ENCODE measurements around the gene HSD3B7. TPM values are rescaled to one million over a fixed set of nuclear protein-coding genes. Genes with fewer than 3 reads are reported as not detected.

HSD3B7 gene
- total RNA-seq, 1 donor from 2014 or later: 2.0 TPM

DNA sequence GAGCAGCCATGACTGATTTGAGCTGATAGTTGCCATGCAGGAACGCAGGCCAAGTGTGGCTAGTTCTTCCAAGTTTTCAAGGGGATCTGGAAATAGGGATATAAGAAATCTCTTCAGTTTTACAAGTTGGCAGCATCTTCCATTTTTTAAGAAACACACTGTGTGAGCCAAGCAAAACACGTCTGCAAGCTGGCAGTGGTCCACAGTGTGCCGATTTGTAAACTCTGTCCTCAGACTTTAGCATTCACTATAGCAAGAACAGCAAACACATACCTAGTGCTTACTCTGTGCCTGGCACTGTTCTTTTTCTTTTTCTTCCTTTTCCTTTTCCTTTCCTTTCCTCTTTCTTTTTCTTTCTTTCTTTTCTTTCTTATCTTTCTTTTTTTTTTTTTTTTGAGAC is 33.3 kb upstream of the HSD3B7 start:
- peaks cover 10% of the 10 kb centered on the region for H3K27me3 Mint-ChIP-seq (ENCODE audit: unreplicated experiment)
- H3K4me3 Mint-ChIP-seq (ENCODE audit: unreplicated experiment): no peak overlapping the region
- TF ChIP-seq, protein P1, sequence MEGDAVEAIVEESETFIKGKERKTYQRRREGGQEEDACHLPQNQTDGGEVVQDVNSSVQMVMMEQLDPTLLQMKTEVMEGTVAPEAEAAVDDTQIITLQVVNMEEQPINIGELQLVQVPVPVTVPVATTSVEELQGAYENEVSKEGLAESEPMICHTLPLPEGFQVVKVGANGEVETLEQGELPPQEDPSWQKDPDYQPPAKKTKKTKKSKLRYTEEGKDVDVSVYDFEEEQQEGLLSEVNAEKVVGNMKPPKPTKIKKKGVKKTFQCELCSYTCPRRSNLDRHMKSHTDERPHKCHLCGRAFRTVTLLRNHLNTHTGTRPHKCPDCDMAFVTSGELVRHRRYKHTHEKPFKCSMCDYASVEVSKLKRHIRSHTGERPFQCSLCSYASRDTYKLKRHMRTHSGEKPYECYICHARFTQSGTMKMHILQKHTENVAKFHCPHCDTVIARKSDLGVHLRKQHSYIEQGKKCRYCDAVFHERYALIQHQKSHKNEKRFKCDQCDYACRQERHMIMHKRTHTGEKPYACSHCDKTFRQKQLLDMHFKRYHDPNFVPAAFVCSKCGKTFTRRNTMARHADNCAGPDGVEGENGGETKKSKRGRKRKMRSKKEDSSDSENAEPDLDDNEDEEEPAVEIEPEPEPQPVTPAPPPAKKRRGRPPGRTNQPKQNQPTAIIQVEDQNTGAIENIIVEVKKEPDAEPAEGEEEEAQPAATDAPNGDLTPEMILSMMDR (IDR thresholded peaks at IDR 0.05; ENCODE audit: partially characterized antibody, unreplicated experiment): no peak
- no peak for DNase-seq
- peaks cover 6% of the 10 kb centered on the region for H3K9me3 Mint-ChIP-seq (ENCODE audit: unreplicated experiment)
- no peak overlapping the region for H3K27ac Mint-ChIP-seq (ENCODE audit: unreplicated experiment)
- H3K4me1 Mint-ChIP-seq (ENCODE audit: low read depth, unreplicated experiment): peaks cover 6% of the 10 kb centered on the region
- no peaks in the 10 kb centered on the region for H3K36me3 Mint-ChIP-seq (ENCODE audit: unreplicated experiment)

DNA sequence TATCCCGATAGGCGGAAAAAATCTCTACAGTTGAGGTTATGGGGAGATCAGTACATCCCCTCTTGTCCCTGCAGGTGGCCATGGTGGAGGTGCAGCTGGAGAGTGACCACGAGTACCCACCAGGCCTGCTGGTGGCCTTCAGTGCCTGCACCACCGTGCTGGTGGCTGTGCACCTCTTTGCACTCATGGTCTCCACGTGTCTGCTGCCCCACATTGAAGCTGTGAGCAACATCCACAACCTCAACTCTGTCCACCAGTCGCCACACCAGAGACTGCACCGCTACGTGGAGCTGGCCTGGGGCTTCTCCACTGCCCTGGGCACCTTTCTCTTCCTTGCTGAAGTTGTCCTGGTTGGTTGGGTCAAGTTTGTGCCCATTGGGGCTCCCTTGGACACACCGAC is 31.9 kb upstream of the HSD3B7 start:
- H3K4me3 Mint-ChIP-seq (ENCODE audit: unreplicated experiment): no peak overlapping the region
- H3K4me1 Mint-ChIP-seq (ENCODE audit: low read depth, unreplicated experiment): peaks cover 6% of the 10 kb centered on the region
- peaks cover 14% of the 10 kb centered on the region for H3K27me3 Mint-ChIP-seq (ENCODE audit: unreplicated experiment)
- peaks cover 10% of the 10 kb centered on the region for H3K9me3 Mint-ChIP-seq (ENCODE audit: unreplicated experiment)
- H3K27ac Mint-ChIP-seq (ENCODE audit: unreplicated experiment): no peak overlapping the region
- TF ChIP-seq, protein P1 (IDR thresholded peaks at IDR 0.05; ENCODE audit: partially characterized antibody, unreplicated experiment): no peak
- DNase-seq: no peak
- no peaks in the 10 kb centered on the region for H3K36me3 Mint-ChIP-seq (ENCODE audit: unreplicated experiment)

DNA sequence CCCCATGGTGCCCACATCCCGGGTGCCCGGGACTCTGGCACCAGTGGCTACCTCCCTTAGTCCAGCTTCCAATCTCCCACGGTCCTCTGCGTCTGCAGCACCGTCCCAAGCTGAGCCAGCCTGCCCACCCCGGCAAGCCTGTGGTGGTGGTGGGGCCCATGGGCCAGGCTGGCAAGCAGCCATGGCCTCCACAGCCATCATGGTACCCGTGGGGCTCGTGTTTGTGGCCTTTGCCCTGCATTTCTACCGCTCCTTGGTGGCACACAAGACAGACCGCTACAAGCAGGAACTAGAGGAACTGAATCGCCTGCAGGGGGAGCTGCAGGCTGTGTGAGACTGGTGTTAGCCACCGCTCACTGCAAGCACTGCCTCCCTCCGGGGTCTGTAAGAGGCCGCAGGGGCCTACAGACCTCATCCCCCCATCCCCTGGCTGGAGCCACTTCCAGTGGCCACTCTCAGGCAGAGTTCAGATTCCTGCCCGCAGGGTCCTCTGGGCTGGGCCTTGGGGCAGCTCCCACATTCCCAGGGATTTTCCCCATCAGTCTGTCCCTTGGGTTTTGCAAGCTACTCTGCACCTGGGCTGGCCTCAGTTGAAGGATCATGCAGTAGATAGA is 31.4 kb upstream of the HSD3B7 start:
- TF ChIP-seq, protein P1 (IDR thresholded peaks at IDR 0.05; ENCODE audit: partially characterized antibody, unreplicated experiment): peak; percentile 84
- Mint-ChIP-seq H3K9me3 (ENCODE audit: unreplicated experiment) (peaks cover 14% of the 10 kb centered on the region), H3K27ac (ENCODE audit: unreplicated experiment) (no peak overlapping the region), H3K4me3 (ENCODE audit: unreplicated experiment) (no peak overlapping the region), H3K36me3 (ENCODE audit: unreplicated experiment) (no peaks in the 10 kb centered on the region), H3K27me3 (ENCODE audit: unreplicated experiment) (peaks cover 14% of the 10 kb centered on the region), H3K4me1 (ENCODE audit: low read depth, unreplicated experiment) (peaks cover 6% of the 10 kb centered on the region)
- peak; percentile 88 for DNase-seq

DNA sequence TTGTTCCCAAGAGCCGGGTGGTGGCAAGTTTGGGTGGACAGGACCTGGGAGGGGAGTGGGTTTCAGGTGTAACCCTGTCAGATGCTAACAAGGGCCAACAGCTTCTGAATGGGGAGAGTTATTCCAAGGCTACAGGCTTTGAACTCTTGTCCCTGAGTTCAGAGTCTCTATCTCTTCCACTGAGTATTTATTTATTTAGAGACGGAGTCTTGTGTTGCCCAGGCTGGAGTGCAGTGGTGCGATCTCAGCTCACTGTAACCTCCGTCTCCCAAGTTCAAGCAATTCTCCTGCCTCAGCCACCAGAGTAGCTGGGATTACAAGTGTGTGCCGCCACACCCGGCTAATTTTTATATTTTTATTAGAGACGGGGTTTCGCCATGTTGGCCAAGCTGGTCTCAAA is 30.0 kb upstream of the HSD3B7 start:
- peaks cover 5% of the 10 kb centered on the region for H3K4me1 Mint-ChIP-seq (ENCODE audit: low read depth, unreplicated experiment)
- H3K27ac Mint-ChIP-seq (ENCODE audit: unreplicated experiment): no peak overlapping the region
- no peak for DNase-seq
- peaks cover 8% of the 10 kb centered on the region for H3K27me3 Mint-ChIP-seq (ENCODE audit: unreplicated experiment)
- peaks cover 15% of the 10 kb centered on the region for H3K9me3 Mint-ChIP-seq (ENCODE audit: unreplicated experiment)
- H3K36me3 Mint-ChIP-seq (ENCODE audit: unreplicated experiment): peaks cover 8% of the 10 kb centered on the region
- TF ChIP-seq, protein P1 (IDR thresholded peaks at IDR 0.05; ENCODE audit: partially characterized antibody, unreplicated experiment): no peak
- H3K4me3 Mint-ChIP-seq (ENCODE audit: unreplicated experiment): no peak overlapping the region

DNA sequence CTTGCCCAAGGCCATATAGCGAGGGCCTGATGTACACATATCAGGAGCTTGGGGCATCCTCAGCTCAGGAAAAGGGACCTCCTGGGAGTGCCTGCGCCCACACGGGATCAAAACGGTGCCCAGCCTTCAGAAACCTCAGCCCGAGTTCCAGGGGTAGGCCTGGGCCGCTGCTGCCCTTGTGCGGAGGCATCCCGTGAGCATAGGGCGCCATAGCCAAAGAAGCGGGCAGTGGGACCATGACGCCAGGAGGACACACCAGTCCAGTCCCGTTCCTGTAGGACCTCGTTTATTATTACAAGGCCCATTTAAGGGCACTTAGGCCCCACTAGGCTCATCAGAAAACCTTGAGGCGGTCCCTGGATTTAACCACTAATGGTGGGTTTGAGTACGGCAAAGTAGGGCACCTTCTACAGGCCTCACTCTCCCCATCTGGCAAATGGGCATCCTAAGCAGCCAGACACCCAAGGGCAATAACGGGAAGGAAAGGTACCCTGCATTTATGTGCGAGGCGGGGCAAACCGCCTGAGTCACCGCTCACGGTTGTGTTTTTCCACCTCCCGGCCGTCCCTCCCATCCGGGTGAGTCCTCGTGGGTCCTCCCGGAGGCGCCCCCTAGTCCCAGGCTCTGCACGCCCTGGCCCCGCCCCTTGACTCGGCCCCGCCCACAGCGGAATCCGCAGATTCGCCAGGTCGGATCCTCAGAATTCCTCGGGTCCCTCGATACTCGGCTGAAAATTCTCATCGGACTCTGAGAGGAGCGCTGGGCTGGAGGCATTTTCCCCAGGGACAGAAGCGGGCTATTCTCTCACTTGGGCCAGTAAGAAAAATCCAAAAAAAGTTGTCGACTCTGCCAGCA is 28.2 kb upstream of the HSD3B7 start:
- peak overlapping the region; percentile 97 for H3K27ac Mint-ChIP-seq (ENCODE audit: unreplicated experiment)
- H3K36me3 Mint-ChIP-seq (ENCODE audit: unreplicated experiment): peaks cover 11% of the 10 kb centered on the region
- peak overlapping the region; percentile 92 for H3K4me3 Mint-ChIP-seq (ENCODE audit: unreplicated experiment)
- peak; percentile 91 for DNase-seq
- H3K4me1 Mint-ChIP-seq (ENCODE audit: low read depth, unreplicated experiment): peaks cover 6% of the 10 kb centered on the region
- H3K9me3 Mint-ChIP-seq (ENCODE audit: unreplicated experiment): peaks cover 17% of the 10 kb centered on the region
- peaks cover 6% of the 10 kb centered on the region for H3K27me3 Mint-ChIP-seq (ENCODE audit: unreplicated experiment)
- TF ChIP-seq, protein P1 (IDR thresholded peaks at IDR 0.05; ENCODE audit: partially characterized antibody, unreplicated experiment): peak; percentile 20

Data from glutamatergic neuron (in vitro differentiated cells).